ENCODE data around the gene POLR2C.

Gene POLR2C

DNA sequence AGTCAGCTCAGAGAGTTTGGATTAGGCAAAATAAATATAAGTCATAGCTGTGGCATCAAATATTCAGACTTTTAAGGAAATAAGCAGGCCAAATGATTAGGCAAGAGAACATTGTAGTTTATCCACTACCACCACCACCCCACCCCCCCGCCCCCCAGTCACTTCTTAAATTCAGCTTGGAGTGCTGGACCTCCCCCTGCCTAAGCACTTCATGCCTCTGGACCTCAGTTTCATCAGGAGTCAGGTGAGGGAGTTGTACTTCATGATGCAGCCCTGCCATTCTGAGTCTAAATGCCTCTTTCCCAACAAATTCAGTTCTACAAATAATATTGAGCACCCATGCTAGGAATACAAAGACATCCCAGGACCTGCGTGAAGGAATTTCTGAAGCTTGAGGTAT is 2.0 kb downstream of the POLR2C start:
- TF ChIP-seq, protein P1, sequence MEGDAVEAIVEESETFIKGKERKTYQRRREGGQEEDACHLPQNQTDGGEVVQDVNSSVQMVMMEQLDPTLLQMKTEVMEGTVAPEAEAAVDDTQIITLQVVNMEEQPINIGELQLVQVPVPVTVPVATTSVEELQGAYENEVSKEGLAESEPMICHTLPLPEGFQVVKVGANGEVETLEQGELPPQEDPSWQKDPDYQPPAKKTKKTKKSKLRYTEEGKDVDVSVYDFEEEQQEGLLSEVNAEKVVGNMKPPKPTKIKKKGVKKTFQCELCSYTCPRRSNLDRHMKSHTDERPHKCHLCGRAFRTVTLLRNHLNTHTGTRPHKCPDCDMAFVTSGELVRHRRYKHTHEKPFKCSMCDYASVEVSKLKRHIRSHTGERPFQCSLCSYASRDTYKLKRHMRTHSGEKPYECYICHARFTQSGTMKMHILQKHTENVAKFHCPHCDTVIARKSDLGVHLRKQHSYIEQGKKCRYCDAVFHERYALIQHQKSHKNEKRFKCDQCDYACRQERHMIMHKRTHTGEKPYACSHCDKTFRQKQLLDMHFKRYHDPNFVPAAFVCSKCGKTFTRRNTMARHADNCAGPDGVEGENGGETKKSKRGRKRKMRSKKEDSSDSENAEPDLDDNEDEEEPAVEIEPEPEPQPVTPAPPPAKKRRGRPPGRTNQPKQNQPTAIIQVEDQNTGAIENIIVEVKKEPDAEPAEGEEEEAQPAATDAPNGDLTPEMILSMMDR (IDR thresholded peaks at IDR 0.05): no peak

GRCh38 chr16:57468346-57468745 is 5.9 kb downstream of the POLR2C start:
- TF ChIP-seq, protein P1 (IDR thresholded peaks at IDR 0.05): no peak

GRCh38 chr16:57469046-57469445 is 6.6 kb downstream of the POLR2C start:
- TF ChIP-seq, protein P1 (IDR thresholded peaks at IDR 0.05): no peak

DNA sequence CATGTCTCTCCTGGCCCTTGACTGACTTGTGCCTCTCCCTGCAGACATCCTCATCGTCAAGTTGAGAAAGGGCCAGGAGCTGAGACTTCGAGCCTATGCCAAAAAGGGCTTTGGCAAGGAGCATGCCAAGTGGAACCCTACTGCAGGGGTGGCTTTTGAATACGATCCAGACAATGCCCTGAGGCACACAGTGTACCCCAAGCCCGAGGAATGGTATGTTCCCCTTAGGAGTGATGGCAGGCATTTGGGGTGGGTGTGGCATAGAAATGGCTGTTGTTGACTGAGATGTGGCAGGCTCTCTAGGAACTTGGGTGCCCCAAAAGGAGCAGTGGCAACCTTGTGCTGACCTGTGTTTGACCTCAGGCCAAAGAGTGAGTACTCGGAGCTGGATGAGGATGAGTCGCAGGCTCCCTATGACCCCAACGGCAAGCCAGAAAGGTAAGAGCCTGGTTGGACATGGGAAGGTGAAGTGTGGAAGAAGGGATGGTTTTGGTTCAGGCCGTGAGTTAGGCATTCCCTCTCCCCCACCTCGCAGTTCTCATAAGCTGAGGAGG is 7.5 kb downstream of the POLR2C start:
- TF ChIP-seq, protein P1 (IDR thresholded peaks at IDR 0.05): no peak

DNA sequence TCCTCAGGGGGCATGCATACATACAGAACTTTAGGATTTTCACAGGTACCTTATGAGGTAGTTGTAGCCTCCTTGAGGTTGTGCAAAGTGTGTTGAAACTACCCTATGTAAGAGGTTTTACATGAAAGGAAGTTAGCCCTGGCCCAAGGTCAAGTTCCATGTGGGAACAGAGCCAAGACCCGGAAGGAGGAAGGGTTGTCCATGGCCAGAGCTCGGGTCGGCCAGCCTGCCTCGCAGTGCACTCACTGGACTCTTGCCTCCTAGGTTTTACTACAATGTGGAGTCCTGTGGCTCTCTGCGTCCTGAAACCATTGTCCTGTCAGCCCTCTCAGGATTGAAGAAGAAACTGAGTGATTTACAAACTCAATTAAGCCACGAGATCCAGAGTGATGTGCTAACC is 8.2 kb downstream of the POLR2C start:
- TF ChIP-seq, protein P1 (IDR thresholded peaks at IDR 0.05): no peak

DNA sequence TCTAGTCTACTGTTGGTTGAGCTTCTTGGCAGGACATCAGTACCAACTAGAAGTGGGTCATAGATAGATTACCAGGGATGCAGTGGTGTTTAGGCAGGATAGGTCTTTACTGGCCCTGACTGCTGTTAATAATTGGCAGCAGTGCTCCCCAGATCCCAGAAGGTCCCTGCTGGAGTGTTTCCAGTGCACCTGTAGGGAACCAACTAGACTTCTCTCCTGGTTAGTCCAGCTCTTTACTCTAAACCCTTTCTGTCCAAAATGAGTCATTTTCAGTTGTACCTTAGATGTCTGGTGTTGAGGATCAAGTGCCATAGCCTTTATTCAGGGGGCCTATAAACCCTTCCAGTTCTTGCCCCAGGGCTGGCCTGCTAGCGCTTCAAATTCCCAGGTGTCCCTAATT is 8.7 kb downstream of the POLR2C start:
- TF ChIP-seq, protein P1 (IDR thresholded peaks at IDR 0.05): no peak

DNA sequence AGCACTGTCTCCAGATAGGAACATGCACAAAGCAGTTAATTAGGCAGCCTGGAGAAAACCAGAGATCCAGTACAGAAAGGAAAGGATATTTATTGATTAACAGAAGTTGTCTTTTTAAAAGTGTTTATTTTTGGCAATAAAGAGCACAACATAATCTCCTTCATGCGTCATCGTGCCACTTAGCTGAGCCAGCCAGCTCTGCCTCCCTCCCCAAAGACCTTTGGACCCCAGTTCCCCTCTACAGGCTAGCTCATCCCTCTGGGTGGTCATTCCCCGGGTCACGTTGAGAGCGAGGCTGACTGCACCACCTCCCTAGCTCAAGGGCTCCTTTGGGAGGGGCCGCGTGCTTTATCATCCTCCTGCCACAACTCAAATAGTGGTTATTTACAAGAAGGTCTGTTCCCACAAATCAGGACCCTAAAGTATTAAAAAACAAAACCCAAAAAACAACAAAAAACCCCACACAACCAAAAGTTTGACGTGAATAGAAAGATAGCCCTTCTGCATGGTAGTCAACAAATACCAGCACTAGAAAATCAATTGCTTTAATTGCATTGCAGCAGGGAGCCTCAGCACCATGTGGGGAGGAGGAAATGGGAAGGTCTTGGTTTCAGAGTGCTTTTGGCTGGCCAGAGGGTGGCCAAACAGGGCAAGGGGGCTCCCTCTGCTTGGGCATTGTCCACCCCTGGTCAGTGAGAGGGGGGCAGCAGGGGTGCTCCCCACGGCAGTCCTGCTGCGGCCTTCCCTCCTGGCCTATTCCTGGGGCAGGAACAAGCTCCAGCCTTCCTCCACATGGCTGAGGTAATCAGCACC is 9.6 kb downstream of the POLR2C start:
- TF ChIP-seq, protein P1 (IDR thresholded peaks at IDR 0.05): no peak

All from LNCAP (cell line).